ENCODE data around the gene MINK1.

- no peak for TF ChIP-seq CTCF (IDR thresholded peaks at IDR 0.05)
- TF ChIP-seq EZH2 (IDR thresholded peaks at IDR 0.05): no peak
- TF ChIP-seq EZH2phosphoT487 (IDR thresholded peaks at IDR 0.05): no peak
Observed at GRCh38 chr17:4944163-4944553, 111.0 kb downstream of the MINK1 start.
